OCI-LY7 (cell line): ENCODE data around the gene CD93. TPM values are rescaled to one million over a fixed set of nuclear protein-coding genes. Genes with fewer than 3 reads are reported as not detected.

ENCODE experiments used
- BruUV-seq: library from RNA; stranded (reverse); fragments of 400-500 nt; replicated peaks from 2 replicates; lab custom pipeline; 2021; lab: Mats Ljungman, UMichigan
- CTCF ChIA-PET: fragments of 300-600 bp; sonication (Branson Sonifier 250); formaldehyde crosslinking; loops from one replicate; lab custom pipeline; 2022; ENCODE audit warnings: antibody characterized with exemption; ENCODE audit not compliant: unreplicated experiment; lab: Charles Lee
- POLR2A ChIA-PET: fragments of 300-600 bp; sonication (Branson Sonifier 250); formaldehyde crosslinking; loops from one replicate; lab custom pipeline; 2022; ENCODE audit warnings: antibody characterized with exemption; lab: Charles Lee
- DNase-seq: peaks from one replicate; pipeline ENCODE4 v3.0.0-alpha.2; 2015; ENCODE audit warnings: low spot score
- H2AFZ ChIP-seq: fragments of 200-600 bp; sonication (generic), shearing (Covaris generic); 2 replicates; pipeline ENCODE4 v1.6.1; 2014; ENCODE audit warnings: mild to moderate bottlenecking, antibody characterized with exemption, low read length, moderate library complexity
- H3K27ac ChIP-seq: fragments of 200-600 bp; sonication (generic); 2 replicates; pipeline ENCODE4 v1.5.1; 2014; ENCODE audit warnings: mixed run types, low read depth, mild to moderate bottlenecking, moderate library complexity, low read length, inconsistent platforms; ENCODE audit not compliant: poor library complexity, severe bottlenecking
- H3K36me3 ChIP-seq: fragments of 200-600 bp; sonication (generic); 2 replicates; pipeline ENCODE4 v1.6.1; 2014; ENCODE audit warnings: mild to moderate bottlenecking, antibody characterized with exemption, low read length, moderate library complexity, mixed read lengths; ENCODE audit not compliant: insufficient read depth
- H3K4me1 ChIP-seq: fragments of 200-600 bp; sonication (generic); 2 replicates; pipeline ENCODE4 v1.5.1; 2014; ENCODE audit warnings: mild to moderate bottlenecking, low read length; ENCODE audit not compliant: insufficient read depth, poor library complexity, severe bottlenecking
- H3K4me2 ChIP-seq: fragments of 200-600 bp; sonication (generic); 2 replicates; pipeline ENCODE4 v1.6.1; 2014; ENCODE audit warnings: mild to moderate bottlenecking, low read length
- H3K4me3 ChIP-seq: fragments of 200-600 bp; sonication (generic); 2 replicates; pipeline ENCODE4 v1.5.1; 2014; ENCODE audit warnings: mild to moderate bottlenecking, low read depth, low read length; ENCODE audit not compliant: poor library complexity, severe bottlenecking
- H3K79me2 ChIP-seq: fragments of 200-600 bp; sonication (generic); 2 replicates; pipeline ENCODE4 v1.6.1; 2016; ENCODE audit warnings: low read depth, mild to moderate bottlenecking, low read length, moderate library complexity, mixed read lengths; ENCODE audit not compliant: insufficient read depth
- H3K9me2 ChIP-seq: fragments of 200-600 bp; sonication (generic); 2 replicates; pipeline ENCODE4 v1.6.1; 2016; ENCODE audit warnings: mild to moderate bottlenecking, low read length, mixed read lengths; ENCODE audit not compliant: insufficient read depth
- H3K9me3 ChIP-seq: fragments of 200-600 bp; sonication (generic); 2 replicates; pipeline ENCODE4 v1.6.1; 2014; ENCODE audit warnings: mild to moderate bottlenecking, mixed run types, low read length, mixed read lengths
- H4K20me1 ChIP-seq: fragments of 200-600 bp; sonication (generic); 2 replicates; pipeline ENCODE4 v1.6.1; 2014; ENCODE audit warnings: mild to moderate bottlenecking, antibody characterized with exemption, low read length, moderate library complexity, mixed read lengths; ENCODE audit not compliant: insufficient read depth
- CTCF ChIP-seq: fragments of 200-600 bp; sonication (generic); conservative IDR thresholded peaks from 2 replicates; pipeline ENCODE4 v1.5.1; 2014; ENCODE audit warnings: mild to moderate bottlenecking, antibody characterized with exemption, low read length, moderate library complexity, mixed read lengths
- EZH2phosphoT487 ChIP-seq: fragments of 200-600 bp; sonication (generic); IDR thresholded peaks from 2 replicates; pipeline ENCODE4 v1.6.1; 2018; ENCODE audit warnings: low read depth, borderline replicate concordance, mild to moderate bottlenecking, mixed run types, antibody characterized with exemption, low read length, moderate library complexity, mixed read lengths
- intact Hi-C: fragments of 100-400 bp; cut with micrococcal nuclease; formaldehyde crosslinking; loops from one replicate; pipeline ENCODE4 v1.10.0; 2022; ENCODE audit not compliant: unreplicated experiment
- total RNA-seq, 2 experiments: library from RNA; depleted of rRNA in 1 of 2; stranded (reverse); fragments of >200 nt in 1 of 2; shearing (Covaris generic) in 1 of 2; gene quantifications; 2 replicates each; pipeline ENCODE4 v1.2.3, GENCODE V29; 2014 to 2022

CD93 gene
- total RNA-seq, 2 experiments from 2014 or later, result not detected

GRCh38 chr20:23032750-23033078 is 53.4 kb downstream of the CD93 start:
- Histone ChIP-seq H3K36me3 (no peaks in the 10 kb centered on the region), H3K4me1 (no peaks in the 10 kb centered on the region), H3K4me3 (no peak overlapping the region), H2AFZ (no peak overlapping the region), H3K9me3 (no peaks in the 10 kb centered on the region), H3K9me2 (no peaks in the 10 kb centered on the region), H3K27ac (no peak overlapping the region), H3K4me2 (no peak overlapping the region), H4K20me1 (no peaks in the 10 kb centered on the region), H3K79me2 (no peaks in the 10 kb centered on the region)
- no peak for DNase-seq
- CTCF ChIA-PET, result no interaction called here
- POLR2A ChIA-PET, result no interaction called here
- no TSS peak for BruUV-seq
- TF ChIP-seq EZH2phosphoT487, result no peak
- TF ChIP-seq CTCF, result no peak
- intact Hi-C loops, result no loop called here

GRCh38 chr20:23032056-23032749 is 53.9 kb downstream of the CD93 start:
- no peak for DNase-seq
- no peak for TF ChIP-seq EZH2phosphoT487
- TF ChIP-seq CTCF, result no peak
- no peaks in the 10 kb centered on the region for H3K4me1 ChIP-seq
- no peak overlapping the region for H3K4me3 ChIP-seq
- no peaks in the 10 kb centered on the region for H3K36me3 ChIP-seq
- BruUV-seq, result no TSS peak
- intact Hi-C loops, result no loop called here
- no peaks in the 10 kb centered on the region for H3K79me2 ChIP-seq
- H3K9me2 ChIP-seq, result no peaks in the 10 kb centered on the region
- ChIA-PET CTCF (no interaction called here), POLR2A (no interaction called here)
- no peak overlapping the region for H3K27ac ChIP-seq
- H2AFZ ChIP-seq, result no peak overlapping the region
- no peaks in the 10 kb centered on the region for H3K9me3 ChIP-seq
- H4K20me1 ChIP-seq, result no peaks in the 10 kb centered on the region
- H3K4me2 ChIP-seq, result no peak overlapping the region

GRCh38 chr20:23031346-23031745 is 54.8 kb downstream of the CD93 start:
- Histone ChIP-seq H3K79me2 (no peaks in the 10 kb centered on the region), H3K4me2 (no peak overlapping the region), H3K4me1 (no peaks in the 10 kb centered on the region), H2AFZ (no peak overlapping the region), H3K27ac (no peak overlapping the region), H4K20me1 (no peaks in the 10 kb centered on the region), H3K36me3 (no peaks in the 10 kb centered on the region), H3K4me3 (no peak overlapping the region), H3K9me2 (no peaks in the 10 kb centered on the region), H3K9me3 (no peaks in the 10 kb centered on the region)
- intact Hi-C loops, result no loop called here
- TF ChIP-seq EZH2phosphoT487, result no peak
- no peak for TF ChIP-seq CTCF
- POLR2A ChIA-PET, result no interaction called here
- DNase-seq, result no peak
- no TSS peak for BruUV-seq
- CTCF ChIA-PET, result no interaction called here

Other genes starting within 250 kb of the CD93 start
- not detected in 2 replicates for gene SSTR4, start 51.0 kb downstream of the CD93 start, total RNA-seq (2014; rRNA removed; shearing (Covaris generic))
- gene SSTR4, start 51.0 kb downstream of the CD93 start, total RNA-seq (2022), result not detected in 2 replicates
- gene THBD, start 36.7 kb downstream of the CD93 start, total RNA-seq (2014; rRNA removed; shearing (Covaris generic)), result not detected in 2 replicates
- not detected in 2 replicates for gene THBD, start 36.7 kb downstream of the CD93 start, total RNA-seq (2022)